CD4-positive, alpha-beta memory T cell (primary cell): ENCODE measurements around the gene LRRC37B. TPM values are rescaled to one million over a fixed set of nuclear protein-coding genes. Genes with fewer than 3 reads are reported as not detected.
"Not testable (repeated sequence)": the region's sequence is repeated elsewhere in the genome, so short reads cannot be mapped to it uniquely, and the experiment has no call there.

Experiments
- CTCF ChIA-PET: fragments of 350-600 bp; sonication (Branson Sonifier 250); formaldehyde crosslinking; loops from one replicate; lab custom pipeline; 2021; ENCODE audit warnings: inconsistent platforms; ENCODE audit not compliant: partially characterized antibody; lab: Charles Lee
- POLR2A ChIA-PET: fragments of 350-600 bp; sonication (Branson Sonifier 250); formaldehyde crosslinking; loops from one replicate; lab custom pipeline; 2021; ENCODE audit not compliant: partially characterized antibody; lab: Charles Lee
- DNase-seq, 5 donors: peaks; one replicate each; pipeline versions ENCODE4 v3.0.0 to v3.0.0-alpha.2; 2020 to 2022; ENCODE audit warnings: mixed read lengths in 1 of 5
- H3K27ac ChIP-seq: one replicate; pipeline ENCODE4 v1.7.0; 2013; ENCODE audit warnings: low read depth, low read length
- H3K27me3 ChIP-seq: 2 replicates; pipeline ENCODE4 v1.7.0; 2013; ENCODE audit warnings: mild to moderate bottlenecking, low read length, moderate library complexity; ENCODE audit not compliant: insufficient read depth
- H3K36me3 ChIP-seq: 2 replicates; pipeline ENCODE4 v1.7.0; 2013; ENCODE audit warnings: mild to moderate bottlenecking, low read length, moderate library complexity; ENCODE audit not compliant: insufficient read depth
- H3K4me1 ChIP-seq: 2 replicates; pipeline ENCODE4 v1.7.0; 2013; ENCODE audit warnings: mild to moderate bottlenecking, low read length, moderate library complexity; ENCODE audit not compliant: insufficient read depth
- H3K4me3 ChIP-seq, 2 donors: one replicate each; pipeline ENCODE4 v1.7.0; 2013; ENCODE audit warnings: low read length in 2 of 2, mild to moderate bottlenecking in 1 of 2
- H3K9me3 ChIP-seq, 2 donors: one replicate each; pipeline ENCODE4 v1.7.0; 2013; ENCODE audit warnings: low read length in 2 of 2, control low read depth in 1 of 2; ENCODE audit not compliant: control insufficient read depth in 1 of 2
- H3K27ac Mint-ChIP-seq, 7 donors: one replicate each; pipeline ENCODE4 v1.8.0; 2020 to 2021; ENCODE audit warnings: mixed read lengths in 7 of 7, mild to moderate bottlenecking in 6 of 7, inconsistent platforms in 3 of 7, moderate library complexity in 3 of 7
- H3K27me3 Mint-ChIP-seq, 2 donors: one replicate each; pipeline ENCODE4 v1.8.0; 2020 to 2021; ENCODE audit warnings: mixed read lengths in 2 of 2
- H3K36me3 Mint-ChIP-seq, 2 donors: one replicate each; pipeline ENCODE4 v1.8.0; 2020 to 2021; ENCODE audit warnings: mixed read lengths in 2 of 2, inconsistent platforms in 1 of 2, mild to moderate bottlenecking in 1 of 2
- H3K4me1 Mint-ChIP-seq, 4 donors: one replicate each; pipeline ENCODE4 v1.8.0; 2020 to 2021; ENCODE audit warnings: mixed read lengths in 4 of 4, mild to moderate bottlenecking in 1 of 4
- H3K4me3 Mint-ChIP-seq, 8 donors: one replicate each; pipeline ENCODE4 v1.8.0; 2020 to 2021; ENCODE audit warnings: mixed read lengths in 8 of 8, mild to moderate bottlenecking in 7 of 8, moderate library complexity in 6 of 8, inconsistent platforms in 3 of 8
- H3K9me3 Mint-ChIP-seq, 8 donors: one replicate each; pipeline ENCODE4 v1.8.0; 2020 to 2021; ENCODE audit warnings: mixed read lengths in 8 of 8, mild to moderate bottlenecking in 5 of 8, inconsistent platforms in 3 of 8, moderate library complexity in 1 of 8
- intact Hi-C: fragments of 100-400 bp; cut with micrococcal nuclease; formaldehyde crosslinking; loops from one replicate; pipeline ENCODE4 v1.15.1; 2023
- polyA plus RNA-seq, 2 donors: library from polyadenylated mRNA; unstranded; fragments of 300-500 nt; fragmentation: Illumina TruSeq; gene quantifications; one replicate each; pipeline ENCODE4 v1.2.3, GENCODE V29; 2021
- total RNA-seq, 2 experiments: library from RNA; stranded (reverse); gene quantifications; one replicate each; pipeline ENCODE4 v1.2.3, GENCODE V29; 2021

The LRRC37B gene
- total and polyA plus RNA-seq, 4 experiments from 2014 or later: 6.4 to 68.5 (median 36.0) TPM

- H3K4me1 ChIP-seq, H3K9me3 Mint-ChIP-seq, H3K27me3 Mint-ChIP-seq, DNase-seq, H3K27me3 ChIP-seq, H3K4me3 Mint-ChIP-seq, intact Hi-C loops, H3K9me3 ChIP-seq, H3K4me3 ChIP-seq, H3K36me3 Mint-ChIP-seq, CTCF ChIA-PET, POLR2A ChIA-PET, H3K36me3 ChIP-seq, H3K27ac ChIP-seq, H3K27ac Mint-ChIP-seq: not testable (repeated sequence)
- peaks cover 0 to 12% (median 3%) of the 10 kb centered on the region in 4 donors for H3K4me1 Mint-ChIP-seq
Measured at GRCh38 chr17:32071961-32072360, 64.8 kb downstream of the LRRC37B start.

- H3K4me1 ChIP-seq, H3K27me3 Mint-ChIP-seq, H3K27me3 ChIP-seq, H3K9me3 ChIP-seq, H3K36me3 Mint-ChIP-seq, H3K27ac Mint-ChIP-seq, H3K9me3 Mint-ChIP-seq, H3K4me1 Mint-ChIP-seq, H3K4me3 Mint-ChIP-seq, H3K27ac ChIP-seq, CTCF ChIA-PET, intact Hi-C loops, DNase-seq, H3K4me3 ChIP-seq, H3K36me3 ChIP-seq: not testable (repeated sequence)
- POLR2A ChIA-PET: interaction anchor here (0.6 kb wide), 1 partner anchor 54 kb away, joined by 4 read pairs; no protein-coding TSS in a partner anchor
Measured at GRCh38 chr17:32073131-32073530, 65.9 kb downstream of the LRRC37B start.

- H3K27ac ChIP-seq: peak overlapping the region; percentile 26
- peaks cover 4 to 12% (median 9%) of the 10 kb centered on the region in 4 donors for H3K4me1 Mint-ChIP-seq
- H3K9me3 Mint-ChIP-seq, H3K27me3 ChIP-seq, H3K9me3 ChIP-seq, H3K27me3 Mint-ChIP-seq, H3K4me1 ChIP-seq, H3K36me3 Mint-ChIP-seq, POLR2A ChIA-PET, H3K36me3 ChIP-seq: not testable (repeated sequence)
- H3K4me3 ChIP-seq: peak overlapping the region in 1 of 2 donors; percentile 32
- intact Hi-C loops: loop anchor here (5.0 kb wide), 1 partner anchor 48 kb away; no protein-coding TSS in a partner anchor
- CTCF ChIA-PET: interaction anchor here (1.1 to 1.5 kb wide), 2 partner anchors 58 to 60 kb away, joined by 3 to 4 read pairs; no protein-coding TSS in a partner anchor
- H3K27ac Mint-ChIP-seq: peak overlapping the region; percentile 90 to 97 (median 94)
- peak; percentile 76 to 91 (median 81) for DNase-seq
- H3K4me3 Mint-ChIP-seq: peak overlapping the region; percentile 74 to 85 (median 81)
Measured at GRCh38 chr17:32079753-32080152, 72.6 kb downstream of the LRRC37B start.

- Mint-ChIP-seq H3K27ac (peak overlapping the region in 2 of 7 donors; percentile 12 to 16), H3K4me1 (peaks cover 4 to 10% (median 6%) of the 10 kb centered on the region in 4 donors), H3K4me3 (peak overlapping the region in 4 of 8 donors; percentile 44 to 81 (median 59))
- H3K36me3 Mint-ChIP-seq, intact Hi-C loops, H3K27me3 Mint-ChIP-seq, DNase-seq, H3K9me3 ChIP-seq, H3K36me3 ChIP-seq, H3K27me3 ChIP-seq, POLR2A ChIA-PET, CTCF ChIA-PET, H3K9me3 Mint-ChIP-seq, H3K4me1 ChIP-seq: not testable (repeated sequence)
- H3K27ac ChIP-seq: peak overlapping the region; percentile 31
- H3K4me3 ChIP-seq: peak overlapping the region in 1 of 2 donors; percentile 41
Measured at GRCh38 chr17:32083550-32083979, 76.4 kb downstream of the LRRC37B start.

GRCh38 chr17:32084003-32084941 lies 77.1 kb downstream of the LRRC37B start:
- peak overlapping the region in 1 of 7 donors; percentile 18 for H3K27ac Mint-ChIP-seq
- H3K4me1 Mint-ChIP-seq: peaks cover 4 to 10% (median 6%) of the 10 kb centered on the region in 4 donors
- H3K9me3 Mint-ChIP-seq, H3K36me3 ChIP-seq, H3K36me3 Mint-ChIP-seq, H3K9me3 ChIP-seq, POLR2A ChIA-PET, intact Hi-C loops, CTCF ChIA-PET, H3K27me3 ChIP-seq, H3K4me1 ChIP-seq, H3K27me3 Mint-ChIP-seq: not testable (repeated sequence)
- DNase-seq: peak in 4 of 5 donors; percentile 17 to 26 (median 18)
- Histone ChIP-seq H3K4me3 (peak overlapping the region in 1 of 2 donors; percentile 41), H3K27ac (peak overlapping the region; percentile 31)
- H3K4me3 Mint-ChIP-seq: peak overlapping the region in 6 of 8 donors; percentile 52 to 81 (median 70)

GRCh38 chr17:32084942-32085829 lies 78.0 kb downstream of the LRRC37B start:
- H3K9me3 ChIP-seq, H3K27me3 ChIP-seq, H3K36me3 ChIP-seq, H3K27ac ChIP-seq, CTCF ChIA-PET, H3K4me1 Mint-ChIP-seq, H3K27me3 Mint-ChIP-seq, POLR2A ChIA-PET, intact Hi-C loops, DNase-seq, H3K4me1 ChIP-seq, H3K9me3 Mint-ChIP-seq, H3K36me3 Mint-ChIP-seq, H3K4me3 ChIP-seq: not testable (repeated sequence)
- Mint-ChIP-seq H3K4me3 (peak overlapping the region in 4 of 8 donors; percentile 21 to 73 (median 56)), H3K27ac (peak overlapping the region in 2 of 7 donors; percentile 18 to 46)

- H3K4me3 Mint-ChIP-seq, H3K9me3 Mint-ChIP-seq, H3K9me3 ChIP-seq, H3K36me3 Mint-ChIP-seq, H3K36me3 ChIP-seq, intact Hi-C loops, H3K27ac Mint-ChIP-seq, DNase-seq, H3K4me3 ChIP-seq, POLR2A ChIA-PET, H3K27me3 Mint-ChIP-seq, H3K4me1 ChIP-seq, H3K27ac ChIP-seq, H3K27me3 ChIP-seq, H3K4me1 Mint-ChIP-seq: not testable (repeated sequence)
- CTCF ChIA-PET: interaction anchor here (1.2 kb wide), 1 partner anchor 53 kb away, joined by 3 read pairs; no protein-coding TSS in a partner anchor
Measured at GRCh38 chr17:32086833-32087232, 79.7 kb downstream of the LRRC37B start.
